Posterior cingulate gyrus (tissue), 11 donors: ENCODE measurements around the gene PARN.
"Not testable (repeated sequence)": the region's sequence is repeated elsewhere in the genome, so short reads cannot be mapped to it uniquely, and the experiment has no call there.

Source experiments
- DNase-seq, 10 donors: peaks; one replicate each; pipeline versions ENCODE4 v3.0.0 to v3.0.0-alpha.2; 2020 to 2021; ENCODE audit warnings: mixed read lengths in 3 of 10
- intact Hi-C: fragments of 100-400 bp; cut with DNase I; formaldehyde crosslinking; loops from one replicate; pipeline ENCODE4 v1.15.1; 2023

Gene PARN

GRCh38 chr16:14420243-14420642 is 209.8 kb downstream of the PARN start:
- intact Hi-C loops, DNase-seq: not testable (repeated sequence)

DNA sequence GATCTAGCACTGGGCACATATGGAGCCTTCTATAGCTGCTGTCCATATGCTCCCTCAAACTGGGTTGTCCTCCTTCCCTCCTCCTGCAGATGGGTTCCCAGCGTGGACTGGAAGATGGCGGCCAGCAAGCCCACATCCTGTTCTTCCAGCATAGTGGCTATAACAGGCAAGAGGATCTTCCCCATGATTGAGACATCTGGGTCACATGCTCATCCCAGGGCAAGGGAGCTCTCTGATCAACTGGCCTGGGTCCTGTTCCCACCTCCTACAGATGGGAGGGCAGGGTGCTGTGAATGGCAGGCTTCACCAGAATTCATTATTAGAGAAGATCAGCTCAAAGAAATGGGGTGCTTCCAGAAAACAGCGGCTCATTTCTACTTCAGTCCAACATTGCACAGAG is 210.2 kb downstream of the PARN start:
- intact Hi-C loops = no loop called here
- no peak for DNase-seq

GRCh38 chr16:14418795-14419225 is 211.2 kb downstream of the PARN start:
- no peak for DNase-seq
- intact Hi-C loops = no loop called here

GRCh38 chr16:14416184-14416583 is 213.9 kb downstream of the PARN start:
- no peak for DNase-seq
- intact Hi-C loops = no loop called here

GRCh38 chr16:14415291-14415690 is 214.8 kb downstream of the PARN start:
- no peak for DNase-seq
- intact Hi-C loops = no loop called here

DNA sequence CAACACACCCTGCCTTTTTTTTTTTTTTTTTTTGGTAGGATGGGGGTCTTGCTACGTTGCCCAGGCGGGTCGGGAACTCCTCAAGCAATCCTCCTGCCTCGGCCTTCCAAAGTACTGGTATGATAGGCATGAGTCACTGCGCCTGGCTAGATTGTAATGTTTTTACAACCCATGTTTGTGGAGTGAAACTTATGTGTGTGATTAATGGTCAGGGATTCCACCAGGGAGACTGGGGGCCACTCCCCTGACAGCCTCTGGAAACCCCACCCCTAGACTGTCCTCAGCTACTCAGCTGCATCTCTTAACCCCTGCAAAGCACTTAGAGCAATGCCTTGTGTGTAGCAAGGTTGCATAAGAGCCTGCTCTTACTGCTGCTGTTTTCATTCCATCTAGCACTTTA is 220.5 kb downstream of the PARN start:
- no peak for DNase-seq
- intact Hi-C loops = no loop called here

- DNase-seq = no peak
- intact Hi-C loops = no loop called here
Measured at GRCh38 chr16:14407786-14408399, 222.2 kb downstream of the PARN start.

- intact Hi-C loops = no loop called here
- no peak for DNase-seq
Measured at GRCh38 chr16:14405611-14406537, 224.2 kb downstream of the PARN start.

DNA sequence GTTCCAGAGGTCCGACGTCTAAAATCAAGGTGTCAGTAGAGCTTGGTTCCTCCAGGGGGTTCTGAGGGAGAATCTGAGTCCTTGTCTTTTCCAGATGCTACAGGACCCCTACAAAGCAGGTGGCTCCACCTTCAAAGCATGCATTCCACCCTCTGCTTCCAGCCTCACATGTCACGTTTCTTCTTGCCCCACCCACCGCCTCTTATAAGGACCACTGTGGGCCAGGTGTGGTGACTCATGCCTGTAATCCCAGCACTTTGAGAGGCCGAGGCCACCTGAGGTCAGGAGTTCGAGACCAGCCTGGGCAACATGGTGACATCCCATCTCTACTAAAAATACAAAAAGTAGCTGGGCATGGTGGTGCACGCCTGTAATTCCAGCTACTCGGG is 227.1 kb downstream of the PARN start:
- intact Hi-C loops = not testable (repeated sequence)

DNA sequence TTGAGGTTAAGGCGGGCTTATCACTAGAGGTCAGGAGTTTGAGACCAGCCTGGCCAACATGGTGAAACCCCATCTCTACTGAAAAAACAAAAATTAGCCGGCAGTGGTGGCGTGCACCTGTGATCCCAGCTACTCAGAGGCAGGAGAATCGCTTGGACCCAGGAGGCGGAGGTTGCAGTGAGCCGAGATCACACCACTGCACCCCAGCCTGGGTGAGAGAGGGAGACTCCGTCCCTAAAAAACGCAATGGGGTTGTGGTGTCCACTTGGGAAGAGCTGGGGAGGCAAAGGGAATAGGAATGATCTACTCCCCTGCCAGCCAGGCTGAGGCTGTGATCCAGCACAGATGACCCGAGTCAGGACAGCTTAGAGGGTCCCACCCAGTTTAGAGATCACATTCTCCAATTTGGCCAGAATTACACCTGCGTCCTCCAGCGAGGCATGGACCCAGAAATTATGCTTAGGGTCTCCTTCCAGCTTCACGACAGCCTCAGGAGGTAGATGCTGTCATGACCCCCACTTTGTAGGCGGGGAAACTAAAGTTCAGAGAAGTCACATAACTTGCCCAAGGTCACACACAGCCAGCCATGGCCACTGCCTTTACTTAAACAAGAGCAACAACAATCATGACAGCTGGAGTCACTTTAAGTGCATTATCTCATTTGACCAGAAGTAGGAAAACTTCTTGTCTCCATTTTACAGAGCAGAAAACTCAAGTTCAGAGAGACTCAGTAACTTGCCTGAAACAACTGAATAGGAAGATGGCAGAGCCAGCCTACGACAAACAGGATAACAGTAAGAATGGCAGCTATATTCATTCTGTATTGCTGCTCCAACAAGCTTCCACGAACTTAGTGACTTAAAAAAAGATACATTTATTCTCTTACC is 227.7 kb downstream of the PARN start:
- DNase-seq, intact Hi-C loops: not testable (repeated sequence)

More for the DNA sequence above, 227.1 kb downstream of the PARN start:
- not testable (repeated sequence) for DNase-seq

GRCh38 chr16:14401711-14402061 is 228.4 kb downstream of the PARN start:
- intact Hi-C loops = not testable (repeated sequence)

GRCh38 chr16:14400978-14401710 is 228.9 kb downstream of the PARN start:
- intact Hi-C loops, DNase-seq: not testable (repeated sequence)

More at GRCh38 chr16:14401711-14402061, 228.4 kb downstream of the PARN start:
- DNase-seq = not testable (repeated sequence)

- intact Hi-C loops = no loop called here
- no peak for DNase-seq
Measured at GRCh38 chr16:14400285-14400977, 229.6 kb downstream of the PARN start.

- intact Hi-C loops = no loop called here
- DNase-seq = peak in 7 of 10 donors; percentile 17 to 87 (median 47)
Measured at GRCh38 chr16:14399378-14400284, 230.4 kb downstream of the PARN start.

GRCh38 chr16:14398014-14398717 is 231.9 kb downstream of the PARN start:
- intact Hi-C loops = no loop called here
- no peak for DNase-seq

DNA sequence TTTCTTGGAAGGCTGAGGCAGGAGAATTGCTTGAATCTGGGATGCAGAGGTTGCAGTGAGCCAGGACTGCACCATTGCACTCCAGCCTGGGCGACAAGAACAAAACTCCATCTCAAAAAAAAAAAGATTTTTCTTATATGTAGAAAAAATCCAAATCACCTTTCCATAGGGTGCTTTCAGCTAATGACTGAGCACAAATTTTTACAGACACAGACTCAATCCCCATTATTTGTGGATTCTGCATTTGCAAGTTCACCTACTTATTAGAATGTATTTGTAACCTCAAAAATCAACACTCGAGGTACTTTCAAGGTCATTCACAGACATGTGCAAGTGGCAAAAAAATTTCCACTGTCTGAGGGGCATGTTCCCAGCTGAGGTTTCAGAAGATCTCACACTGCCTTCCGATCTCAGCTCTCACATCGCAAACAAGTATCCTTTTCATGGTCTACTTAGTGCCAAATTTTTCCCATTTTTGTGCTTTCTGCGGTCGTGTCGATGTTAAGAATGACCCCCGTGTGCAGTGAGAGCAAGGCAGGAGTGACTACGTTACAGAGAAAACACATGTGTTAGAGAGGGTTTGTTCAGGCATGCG is 234.3 kb downstream of the PARN start:
- intact Hi-C loops = not testable (repeated sequence)

GRCh38 chr16:14394834-14395233 is 235.2 kb downstream of the PARN start:
- DNase-seq = no peak
- intact Hi-C loops = no loop called here

More for the DNA sequence above, 234.3 kb downstream of the PARN start:
- not testable (repeated sequence) for DNase-seq
